Activated T-cell treated with anti-CD3 and anti-CD28 coated beads for 4 hours (primary cell): ENCODE measurements around the gene HSD17B4.
"Not testable (repeated sequence)": the region's sequence is repeated elsewhere in the genome, so short reads cannot be mapped to it uniquely, and the experiment has no call there.

Experiments
- DNase-seq: peaks from one replicate; pipeline ENCODE4 v3.0.0-alpha.2; 2020

HSD17B4 gene, protein sequence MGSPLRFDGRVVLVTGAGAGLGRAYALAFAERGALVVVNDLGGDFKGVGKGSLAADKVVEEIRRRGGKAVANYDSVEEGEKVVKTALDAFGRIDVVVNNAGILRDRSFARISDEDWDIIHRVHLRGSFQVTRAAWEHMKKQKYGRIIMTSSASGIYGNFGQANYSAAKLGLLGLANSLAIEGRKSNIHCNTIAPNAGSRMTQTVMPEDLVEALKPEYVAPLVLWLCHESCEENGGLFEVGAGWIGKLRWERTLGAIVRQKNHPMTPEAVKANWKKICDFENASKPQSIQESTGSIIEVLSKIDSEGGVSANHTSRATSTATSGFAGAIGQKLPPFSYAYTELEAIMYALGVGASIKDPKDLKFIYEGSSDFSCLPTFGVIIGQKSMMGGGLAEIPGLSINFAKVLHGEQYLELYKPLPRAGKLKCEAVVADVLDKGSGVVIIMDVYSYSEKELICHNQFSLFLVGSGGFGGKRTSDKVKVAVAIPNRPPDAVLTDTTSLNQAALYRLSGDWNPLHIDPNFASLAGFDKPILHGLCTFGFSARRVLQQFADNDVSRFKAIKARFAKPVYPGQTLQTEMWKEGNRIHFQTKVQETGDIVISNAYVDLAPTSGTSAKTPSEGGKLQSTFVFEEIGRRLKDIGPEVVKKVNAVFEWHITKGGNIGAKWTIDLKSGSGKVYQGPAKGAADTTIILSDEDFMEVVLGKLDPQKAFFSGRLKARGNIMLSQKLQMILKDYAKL

DNA sequence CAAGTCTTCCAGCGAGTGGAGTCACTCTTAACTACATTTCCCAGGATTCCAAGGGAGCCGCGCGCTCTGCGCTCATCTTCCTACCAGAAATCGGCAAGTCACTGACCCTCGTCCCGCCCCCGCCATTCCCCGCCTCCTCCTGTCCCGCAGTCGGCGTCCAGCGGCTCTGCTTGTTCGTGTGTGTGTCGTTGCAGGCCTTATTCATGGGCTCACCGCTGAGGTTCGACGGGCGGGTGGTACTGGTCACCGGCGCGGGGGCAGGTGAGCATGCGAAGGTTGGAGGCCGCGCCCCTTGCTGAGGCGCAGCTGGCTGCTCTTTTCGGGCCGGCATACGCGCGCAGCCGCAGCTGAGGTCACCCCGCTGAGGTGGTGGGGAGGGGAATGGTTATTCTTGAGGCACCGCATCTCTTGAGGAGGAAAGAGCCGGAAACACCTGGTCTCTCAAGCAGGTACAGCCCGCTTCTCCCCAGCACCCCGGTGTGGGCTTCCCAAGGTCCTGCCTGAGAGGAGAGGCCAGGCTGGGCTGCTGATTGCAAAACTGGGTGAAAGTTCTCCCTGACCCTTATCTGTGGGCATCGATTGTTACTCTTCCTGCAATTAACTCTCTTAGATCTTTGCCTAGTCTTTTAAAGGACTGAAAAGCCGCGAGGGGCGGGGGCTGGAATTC, at the start of gene HSD17B4:
TSS of gene HSD17B4 (plus strand) at position 125 of the 667 bp plus-strand sequence. CDS start at position 204, 79 bp downstream.
- peak; percentile 43 for DNase-seq

DNA sequence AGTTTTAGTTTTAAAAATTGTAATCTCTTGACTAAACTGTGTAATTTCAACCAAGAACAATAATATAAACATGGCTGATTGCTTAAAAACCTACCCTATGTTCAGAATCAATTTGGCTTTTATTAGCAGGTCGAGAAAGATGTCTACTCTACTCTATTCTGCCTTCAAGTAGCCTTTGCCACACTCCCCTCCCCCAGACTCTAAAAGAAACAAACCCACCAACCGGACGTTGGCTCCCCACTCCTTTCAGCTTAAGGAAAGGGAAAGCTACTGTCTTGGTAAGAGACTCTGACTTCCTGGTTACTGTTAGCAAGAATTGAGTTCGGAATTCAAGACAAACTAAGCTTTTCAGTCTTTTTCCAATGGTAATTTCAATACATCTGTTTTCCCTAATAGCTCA, 49.7 kb upstream of the HSD17B4 start:
- no peak for DNase-seq

DNA sequence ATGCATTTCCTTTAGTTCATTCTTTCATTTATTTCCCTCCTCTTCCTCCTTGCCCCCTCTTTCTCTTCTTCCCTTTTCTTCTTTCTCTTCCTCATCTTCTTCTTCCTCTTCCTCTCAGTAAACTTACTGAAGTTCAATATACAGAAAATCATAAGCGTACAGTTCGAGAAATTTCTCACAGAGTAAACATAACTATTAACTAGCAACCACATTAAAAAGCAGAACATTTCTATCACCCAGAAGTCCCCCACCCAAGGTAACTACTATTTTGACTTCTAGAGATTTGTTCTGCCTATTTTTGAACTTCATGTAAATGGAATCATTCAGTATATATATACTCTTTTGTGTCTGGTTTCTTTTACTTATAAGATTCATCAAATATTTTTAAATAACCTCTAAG, 48.3 kb upstream of the HSD17B4 start:
- no peak for DNase-seq

DNA sequence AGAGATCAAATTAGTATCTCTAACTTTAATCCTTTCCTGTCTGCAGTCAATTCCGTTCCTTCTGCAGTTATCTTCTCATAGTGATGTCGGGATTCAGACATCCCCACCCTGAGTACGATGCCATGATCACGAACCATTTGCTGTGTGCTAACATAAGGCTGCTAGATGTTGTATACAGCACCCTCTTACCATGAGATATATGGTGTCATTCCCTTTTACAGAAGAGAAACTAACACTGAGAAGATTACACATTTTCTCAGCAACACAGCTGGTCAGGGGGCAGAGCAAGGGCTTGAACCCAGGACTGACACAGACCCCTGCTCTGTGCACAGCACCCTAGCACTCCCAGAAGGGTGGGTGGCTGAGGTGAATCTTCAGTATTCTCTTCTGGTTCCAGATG, 46.9 kb upstream of the HSD17B4 start:
- DNase-seq, result no peak

DNA sequence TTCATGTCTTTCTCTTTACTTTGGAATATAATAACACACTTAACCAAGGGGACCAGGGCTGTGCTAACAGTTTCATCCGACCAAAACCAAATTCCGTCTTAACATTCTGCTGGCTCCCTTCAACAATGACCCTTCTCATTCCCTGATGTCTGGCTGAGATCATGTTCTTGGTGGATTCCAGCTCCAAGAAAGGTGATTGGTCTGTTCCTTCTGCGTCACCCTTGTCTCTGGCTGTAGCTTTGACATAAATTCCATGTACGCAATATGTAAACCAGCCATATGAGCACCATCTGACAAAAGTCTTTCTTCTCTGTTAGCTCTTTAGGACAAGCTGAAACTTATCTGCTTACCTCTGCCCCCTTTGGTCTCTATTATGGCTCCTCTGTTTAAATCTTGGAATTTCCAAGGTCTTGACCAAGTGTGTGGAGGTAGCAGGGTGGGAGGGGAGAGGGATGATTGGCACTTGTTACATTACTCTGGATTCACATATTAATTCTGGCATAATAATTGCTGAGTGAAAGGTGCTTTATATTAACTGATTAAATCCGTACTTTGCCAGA, 45.7 kb upstream of the HSD17B4 start:
- DNase-seq, result no peak

DNA sequence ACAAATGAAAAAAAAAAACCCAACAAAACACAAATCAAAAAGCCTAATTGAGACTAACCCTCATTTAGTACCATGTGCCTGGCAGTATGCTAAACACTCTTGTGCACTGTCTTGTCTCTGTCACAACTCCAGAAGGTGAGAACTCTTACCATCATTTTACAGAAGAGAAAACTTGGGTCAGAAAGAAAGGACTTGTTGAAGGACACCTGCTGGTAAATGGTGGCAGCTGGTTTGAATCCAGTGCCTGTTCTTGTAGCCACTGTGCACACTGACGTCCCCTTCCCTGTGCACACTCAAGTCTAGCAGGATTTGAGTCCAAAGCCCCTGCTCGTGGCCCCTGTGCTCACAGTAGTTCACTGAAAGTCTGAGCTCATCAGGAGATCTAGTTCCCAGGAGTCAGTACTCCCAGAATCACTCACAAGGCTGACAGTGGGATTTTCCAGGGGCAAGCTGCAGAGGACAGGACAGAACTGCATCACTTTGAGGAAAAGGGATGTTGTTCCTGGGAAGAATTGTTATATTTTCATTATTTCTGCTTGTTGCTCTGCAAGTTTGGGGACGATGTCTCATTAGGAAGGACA, 43.0 kb upstream of the HSD17B4 start:
- DNase-seq, result no peak

DNA sequence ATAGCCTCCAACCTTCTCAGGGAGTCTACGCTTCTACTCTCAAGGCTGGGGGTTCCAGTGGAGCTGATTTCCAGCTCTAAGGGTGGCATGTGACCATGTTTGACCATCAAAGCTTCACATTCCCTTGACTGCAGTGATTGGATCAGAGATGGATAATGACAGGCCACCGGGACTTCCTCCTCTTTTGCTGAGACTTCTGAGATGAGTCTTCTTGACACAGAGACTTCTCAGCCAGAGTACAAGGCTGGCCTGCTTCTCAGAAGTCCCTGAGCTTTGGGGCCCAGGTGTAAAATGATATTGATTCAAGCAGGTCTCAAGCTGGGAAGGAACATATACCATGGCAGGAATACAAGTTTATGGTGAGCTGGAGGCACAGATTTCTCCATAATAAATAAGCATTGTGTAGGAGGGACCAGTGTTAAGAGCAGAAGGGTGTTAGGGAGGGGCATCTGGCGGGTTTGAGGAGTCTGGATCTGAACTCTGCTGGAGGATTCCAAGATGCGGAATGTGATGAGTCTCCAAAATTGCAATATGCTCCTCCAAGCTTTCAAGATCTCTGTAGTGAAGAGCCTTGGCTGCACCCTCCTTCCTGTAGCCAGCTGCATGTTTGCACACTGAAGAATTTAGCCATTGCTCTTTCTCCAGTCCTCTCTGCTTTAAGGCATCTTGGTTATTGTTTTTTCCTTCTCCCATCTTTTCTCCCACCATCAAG, 41.7 kb upstream of the HSD17B4 start:
- DNase-seq, result no peak

DNA sequence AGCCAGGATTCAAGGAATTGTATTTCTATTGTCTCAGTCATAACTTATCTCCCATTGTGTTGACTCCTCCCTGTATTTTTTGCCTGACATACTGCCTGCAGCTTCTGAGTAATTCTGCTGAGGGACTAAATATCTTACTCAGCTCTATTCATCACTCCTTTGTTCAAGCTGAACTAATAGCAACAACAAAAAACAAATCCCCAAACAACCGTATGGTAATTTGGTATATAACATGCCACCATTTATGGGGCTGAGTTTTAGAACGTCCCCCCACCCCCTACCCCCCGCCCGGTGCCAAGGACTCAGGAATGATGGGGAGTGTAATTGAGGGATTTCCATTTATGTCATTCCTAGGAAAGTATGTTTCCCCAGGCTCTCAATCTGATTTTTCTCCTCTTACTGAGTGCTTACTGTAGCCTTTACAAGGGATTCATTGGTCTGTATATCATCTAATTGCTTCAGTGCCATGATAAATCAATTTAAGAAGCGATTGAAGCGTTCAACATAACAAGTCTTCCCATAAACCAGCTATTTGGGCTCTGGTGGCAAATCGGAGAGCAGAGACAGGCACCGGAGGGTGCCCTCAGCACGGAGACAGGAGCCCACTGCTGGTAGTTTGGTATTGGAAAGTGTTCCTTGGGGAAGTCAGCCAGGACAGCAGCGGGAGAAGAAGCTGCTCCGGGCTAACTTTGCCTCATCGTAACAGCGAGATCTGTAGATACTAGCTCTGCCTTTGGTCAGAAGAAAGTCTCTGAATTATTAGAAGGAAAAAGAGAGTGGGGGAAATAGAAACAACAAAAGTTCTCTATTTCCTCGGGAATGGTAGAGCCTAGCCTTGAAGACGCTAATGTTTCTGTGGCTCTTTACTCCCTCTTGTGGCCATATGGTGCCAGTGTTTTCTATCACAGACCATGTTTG, 40.7 kb upstream of the HSD17B4 start:
- DNase-seq, result peak; percentile 42

DNA sequence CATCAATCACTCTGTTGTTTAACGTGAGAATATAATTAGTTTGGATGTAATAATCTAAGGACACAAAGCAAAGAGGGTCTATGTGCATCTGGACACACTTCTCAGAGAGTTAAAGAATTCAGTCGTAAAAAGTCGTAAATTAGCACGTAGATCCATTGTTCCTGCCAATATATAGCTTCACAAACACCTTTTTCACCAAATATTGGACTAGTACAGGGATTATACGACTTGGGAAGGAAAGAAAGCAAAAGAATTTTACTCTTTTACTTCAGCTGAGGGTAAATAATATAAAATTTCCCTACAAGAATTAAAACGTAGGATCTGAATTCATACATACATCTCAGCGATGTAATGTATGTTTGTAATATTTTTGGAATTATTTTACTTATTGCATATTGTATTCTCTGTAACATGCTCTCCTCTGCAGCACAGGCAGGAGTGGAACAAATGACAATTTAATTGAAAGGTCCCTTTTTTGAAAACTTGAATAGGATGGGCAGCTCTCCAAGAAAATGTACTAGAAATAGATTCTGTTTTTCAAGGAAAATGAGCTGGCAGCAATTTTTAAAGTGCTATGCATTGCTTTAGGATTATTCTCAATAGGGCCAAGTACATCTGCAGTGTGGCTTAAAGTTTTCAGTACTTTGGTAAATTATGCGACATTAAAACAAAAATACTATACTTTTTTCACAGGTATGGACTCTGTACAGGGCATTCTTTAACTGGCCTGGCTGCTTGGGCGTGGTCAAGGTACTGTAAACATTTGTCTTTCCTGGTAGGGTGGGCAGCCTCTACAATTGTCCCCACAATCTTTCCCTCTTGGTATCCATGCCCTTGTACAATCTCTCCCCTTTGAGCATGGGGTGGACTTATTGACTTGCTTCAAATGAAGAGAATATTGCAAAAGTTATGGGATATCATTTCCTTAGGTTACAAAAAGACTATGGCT, 39.7 kb upstream of the HSD17B4 start:
- DNase-seq, result no peak

DNA sequence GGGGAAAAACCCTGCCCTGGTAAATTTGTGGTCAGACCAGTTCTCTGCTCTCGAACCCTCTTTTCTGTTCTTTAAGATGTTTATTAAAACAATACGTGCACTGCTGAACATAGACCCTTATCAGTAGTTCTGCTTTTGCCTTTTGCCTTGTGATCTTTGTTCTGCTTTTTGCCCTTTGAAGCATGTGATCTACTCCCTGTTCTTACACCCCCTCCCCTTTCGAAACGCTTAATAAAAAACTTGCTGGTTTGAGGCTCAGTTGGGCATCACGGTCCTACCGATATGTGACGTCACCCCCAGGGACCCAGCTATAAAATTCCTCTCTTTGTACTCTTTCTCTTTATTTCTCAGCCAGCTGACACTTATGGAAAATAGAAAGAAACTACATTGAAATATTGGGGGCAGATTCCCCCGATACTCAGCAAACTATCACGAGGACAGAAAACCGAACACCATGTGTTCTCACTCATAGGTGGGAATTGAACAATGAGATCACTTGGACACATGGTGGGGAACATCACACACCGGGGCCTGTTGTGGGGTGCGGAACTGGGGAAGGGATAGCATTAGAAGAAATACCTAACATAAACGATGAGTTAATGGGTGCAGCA, 38.1 kb upstream of the HSD17B4 start:
- DNase-seq, result not testable (repeated sequence)

DNA sequence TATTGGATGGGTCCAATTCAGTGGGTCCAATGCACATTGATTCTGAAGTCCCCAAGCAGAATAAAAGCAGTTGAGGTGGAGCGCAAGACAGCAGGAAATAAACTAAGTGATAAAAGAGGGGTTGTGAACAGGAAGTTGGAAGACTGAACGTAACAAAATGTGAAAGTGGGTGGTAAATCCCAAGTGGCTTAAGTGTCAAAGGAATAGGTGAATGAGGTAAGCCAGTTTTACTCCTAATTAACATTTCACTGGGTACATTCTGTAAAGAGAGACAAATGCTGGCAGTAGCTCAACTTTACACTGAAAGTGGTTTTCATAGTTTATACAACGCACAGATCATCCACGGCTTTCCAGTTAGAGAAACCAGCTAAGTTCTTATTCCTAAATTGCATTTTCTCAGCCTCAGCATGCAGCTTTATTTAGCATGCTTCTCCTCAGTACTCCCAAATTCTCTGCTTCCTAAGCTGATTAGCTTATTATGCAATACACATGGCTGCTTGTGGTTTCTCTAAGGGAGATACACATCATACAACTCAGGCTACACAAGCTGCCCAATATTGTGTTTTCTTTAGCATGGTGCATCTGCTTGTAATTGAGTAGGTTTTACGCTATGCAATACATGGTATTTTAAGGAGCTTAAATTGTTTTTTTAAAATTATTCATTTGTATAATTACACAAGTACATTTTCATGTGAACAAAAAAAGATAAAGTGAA, 34.2 kb upstream of the HSD17B4 start:
- no peak for DNase-seq

DNA sequence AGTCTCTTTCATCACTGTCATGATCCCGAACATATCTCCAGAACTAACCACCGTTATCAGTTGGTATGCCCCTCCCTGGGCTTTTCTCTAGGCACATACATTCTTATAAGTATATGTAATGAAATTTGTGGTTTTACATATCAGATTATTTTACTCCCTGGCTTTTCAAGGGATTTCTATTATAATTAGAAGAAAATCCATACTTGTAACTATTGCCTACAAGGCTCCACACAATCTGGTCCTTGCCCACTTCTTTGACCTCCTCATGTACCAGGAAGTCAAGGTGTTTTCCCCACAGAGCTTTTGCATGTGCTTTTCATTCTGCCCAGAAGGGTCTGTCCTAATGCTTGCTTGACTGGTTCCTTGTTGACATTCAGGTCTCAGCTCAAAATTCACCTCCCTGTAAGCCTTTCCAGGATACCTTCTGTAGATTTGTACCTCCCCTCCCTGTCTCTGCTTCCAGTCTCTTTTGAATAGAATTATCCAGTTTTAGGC, 33.6 kb upstream of the HSD17B4 start:
- DNase-seq, result no peak

DNA sequence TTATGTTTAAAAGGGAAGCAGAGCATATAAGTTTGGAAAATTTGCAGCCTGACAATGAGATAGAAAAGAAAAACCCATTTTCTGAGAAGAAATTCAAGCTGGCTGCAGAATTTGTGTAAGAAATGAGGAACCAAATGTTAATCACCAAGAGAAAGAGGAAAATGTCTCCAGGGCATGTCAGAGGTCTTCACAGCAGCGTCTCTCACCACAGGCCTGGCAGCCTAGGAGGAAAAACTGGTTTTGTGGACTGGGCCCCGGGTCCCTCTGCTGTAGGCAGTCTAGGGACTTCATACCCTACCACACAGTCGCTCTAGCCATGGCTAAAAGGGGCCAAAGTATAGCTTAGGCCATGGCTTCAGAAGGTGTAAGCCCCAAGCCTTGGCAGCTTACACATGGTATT, 32.1 kb upstream of the HSD17B4 start:
- no peak for DNase-seq

DNA sequence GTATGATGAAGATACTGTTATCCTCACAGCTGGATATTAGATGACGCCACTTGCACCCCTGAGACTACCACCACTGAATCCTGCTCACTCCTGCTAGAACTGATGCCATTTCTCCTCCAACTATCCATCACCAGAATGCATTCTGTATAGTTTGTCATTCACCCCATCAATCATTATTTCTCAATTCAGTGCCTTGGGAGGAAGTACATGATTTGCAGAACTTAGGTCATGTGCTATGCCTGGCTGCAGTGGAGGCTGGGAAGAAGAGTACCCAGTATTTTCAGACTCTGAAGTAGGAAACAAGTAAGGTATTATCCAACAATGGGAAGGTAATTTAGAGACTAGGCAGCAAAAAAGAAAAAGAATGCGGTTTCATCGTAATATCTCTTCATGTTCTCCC, 26.2 kb upstream of the HSD17B4 start:
- DNase-seq, result no peak

DNA sequence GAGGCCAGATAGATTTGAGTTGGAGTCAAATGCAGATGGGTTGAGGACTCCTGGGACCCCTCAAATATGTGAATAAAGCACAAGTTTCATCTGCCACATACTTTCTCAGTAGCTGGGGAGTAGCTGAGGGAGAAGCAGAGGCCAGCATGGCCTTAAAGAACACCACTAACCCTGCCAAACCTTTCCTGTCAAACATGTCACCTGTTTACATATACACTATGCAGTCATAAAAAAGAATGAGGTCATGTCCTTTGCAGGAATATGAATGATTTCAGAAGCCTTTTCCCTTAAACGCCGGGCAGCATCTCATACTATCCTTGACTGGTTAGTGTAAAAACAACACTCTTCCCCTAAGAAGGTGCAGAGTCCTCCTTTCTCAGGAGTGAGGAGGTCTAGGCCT, 25.2 kb upstream of the HSD17B4 start:
- no peak for DNase-seq

DNA sequence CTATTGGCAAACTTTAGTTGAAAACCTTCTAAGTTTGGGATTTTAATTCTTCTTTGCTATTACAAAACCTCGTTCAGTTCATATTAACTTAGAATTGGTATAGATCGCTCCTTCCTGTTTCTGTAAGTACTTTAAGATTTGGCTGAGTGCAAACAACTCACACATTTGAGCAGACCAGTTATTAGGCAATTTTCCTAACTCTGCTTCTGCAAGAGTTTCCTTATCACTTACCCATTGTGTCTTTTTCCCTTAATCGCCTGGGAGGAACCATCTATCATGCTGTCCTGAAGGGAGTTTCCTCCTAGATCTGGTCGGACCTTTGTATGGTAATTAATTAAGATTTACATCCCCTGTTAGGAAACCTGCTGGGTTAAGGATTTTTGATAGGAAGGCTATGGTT, 24.7 kb upstream of the HSD17B4 start:
- DNase-seq, result not testable (repeated sequence)

DNA sequence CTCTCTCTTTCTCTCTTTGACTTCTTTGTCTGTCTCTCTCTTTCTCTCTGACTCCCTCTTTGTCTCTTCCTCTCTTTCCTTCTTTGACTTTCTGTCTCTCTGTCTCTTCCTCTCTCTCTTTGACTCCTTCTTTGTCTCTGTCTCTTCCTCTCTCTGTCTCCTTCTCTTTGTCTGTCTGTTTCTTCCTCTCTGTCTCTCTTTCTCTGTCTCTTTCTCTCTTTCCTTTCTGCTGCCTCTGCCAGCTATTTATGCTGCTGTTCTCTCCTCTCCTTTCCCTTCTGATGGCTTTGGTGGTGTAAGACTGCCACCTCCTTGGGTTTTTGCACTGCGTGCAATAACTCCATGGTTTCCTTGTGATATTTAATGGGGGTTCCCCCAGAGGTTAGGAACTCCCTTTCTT, 24.1 kb upstream of the HSD17B4 start:
- not testable (repeated sequence) for DNase-seq

DNA sequence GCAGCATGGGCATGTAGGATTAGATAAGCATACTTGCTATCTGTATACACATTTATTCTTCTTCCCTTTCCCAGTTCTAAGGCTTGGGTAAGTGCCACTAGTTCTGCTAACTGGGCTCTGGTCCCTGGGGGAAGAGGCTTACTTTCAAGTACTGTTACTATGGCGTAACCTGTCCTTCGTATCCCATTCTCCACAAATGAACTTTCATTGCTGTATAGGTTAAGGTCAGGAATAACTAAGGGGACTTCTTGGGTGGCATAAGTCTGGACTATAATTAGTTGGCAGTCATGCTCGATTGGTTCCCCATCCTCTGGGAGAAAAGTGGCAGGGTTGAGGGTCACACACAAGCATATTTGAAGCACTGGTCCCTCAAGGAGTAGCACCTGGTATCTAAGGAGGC, 23.7 kb upstream of the HSD17B4 start:
- DNase-seq, result not testable (repeated sequence)
